ENCODE data around the gene CHID1. TPM values are rescaled to one million over a fixed set of nuclear protein-coding genes. Genes with fewer than 3 reads are reported as not detected.

The CHID1 gene
- total and polyA plus RNA-seq, 2 of the 4 experiments (the other 2 are of a cell fraction): 34.2 to 121 TPM

GRCh38 chr11:934527-934926, 23.9 kb upstream of the CHID1 start:
- H4K8ac ChIP-seq (ENCODE audit: low read depth in 2 of 2, low read length in 2 of 2): no peak overlapping the region
- dilution Hi-C loops (cut with HindIII; ENCODE audit: low sequenced_read_pairs, unreplicated experiment): no loop called here
- no TSS peak for BruUV-seq (replicated peaks)
- DNase-seq (no peak), ATAC-seq (ENCODE audit: low read depth) (no peak)
- H2AK9ac ChIP-seq (replicated peaks; ENCODE audit: low read depth, low read length, poor library complexity): no peak overlapping the region
- peaks cover 4% of the 10 kb centered on the region; the same call in 1 of the 2 replicates for H3K4me1 ChIP-seq (ENCODE audit: control insufficient read depth, insufficient read depth, low read length)
- no peaks in the 10 kb centered on the region for H3K27me3 ChIP-seq (ENCODE audit: control insufficient read depth, insufficient read depth, low read length)
- no peak overlapping the region for H2AFZ ChIP-seq (replicated peaks; ENCODE audit: low read length, poor library complexity)
- peaks cover 22 to 69% of the 10 kb centered on the region in 2 experiments for H3K79me1 ChIP-seq (ENCODE audit: low read depth in 1 of 2, low read length in 2 of 2)
- H3K18ac ChIP-seq (ENCODE audit: low read depth, low read length): no peak overlapping the region
- TF ChIP-seq RCOR1 (IDR thresholded peaks at IDR 0.05; ENCODE audit: insufficient replicate concordance, low read length): no peak
- TF ChIP-seq MAZ (IDR thresholded peaks at IDR 0.05; ENCODE audit: borderline replicate concordance, low read depth, low read length): no peak
- TF ChIP-seq RAD21 (IDR thresholded peaks at IDR 0.05; ENCODE audit: low read length): no peak
- no peak for TF ChIP-seq FOS (IDR thresholded peaks at IDR 0.05; ENCODE audit: low read depth, low read length)
- TF ChIP-seq POLR2A (IDR thresholded peaks at IDR 0.05; ENCODE audit: low read depth, low read length): no peak
- no peak for TF ChIP-seq SMC3 (IDR thresholded peaks at IDR 0.05; ENCODE audit: low read depth, low read length)
- no peak for TF ChIP-seq USF2 (IDR thresholded peaks at IDR 0.05; ENCODE audit: low read depth, low read length)
- TF ChIP-seq CHD1 (IDR thresholded peaks at IDR 0.05; ENCODE audit: low read depth, low read length): no peak
- no peak for TF ChIP-seq CTCF (conservative IDR thresholded peaks at IDR 0.05; ENCODE audit: low read depth, low read length)
- no peak for TF ChIP-seq NFE2L2 (IDR thresholded peaks at IDR 0.05; ENCODE audit: low read depth, low read length)
- H3K4me3 ChIP-seq (ENCODE audit: insufficient read depth, low read depth, low read length): no peak overlapping the region
- no peak overlapping the region for H4K5ac ChIP-seq (ENCODE audit: low read depth, low read length)
- no peak overlapping the region for H2BK20ac ChIP-seq (ENCODE audit: low read depth, low read length)
- no peak overlapping the region for H3K4ac ChIP-seq (ENCODE audit: low read depth, low read length)
- H3K4me2 ChIP-seq (ENCODE audit: low read depth, low read length): no peak overlapping the region
- no peaks in the 10 kb centered on the region for H3K36me3 ChIP-seq (ENCODE audit: control insufficient read depth, insufficient read depth, low read length)
- intact Hi-C loops (cut with micrococcal nuclease): loop anchor here (5.0 kb wide), 1 partner anchor 33 kb away; no protein-coding TSS in a partner anchor
- no peak overlapping the region for H3K27ac ChIP-seq (ENCODE audit: insufficient read depth, low read length)
- no peak overlapping the region for H2BK5ac ChIP-seq (ENCODE audit: low read depth, low read length, poor library complexity, severe bottlenecking)
- WGBS, 2 experiments (ENCODE audit: extremely low coverage in 2 of 2, insufficient read length in 1 of 2): no CpG with 5 or more reads among the region's 6 CpGs
- no peak overlapping the region for H3K14ac ChIP-seq (replicated peaks; ENCODE audit: low read depth, low read length)
- H4K20me1 ChIP-seq (ENCODE audit: insufficient read depth, low read length): peaks cover 67% of the 10 kb centered on the region
- ChIA-PET CTCF (no interaction called here), POLR2A (ENCODE audit: unreplicated experiment) (no interaction called here)
- no peak overlapping the region for H2BK15ac ChIP-seq (ENCODE audit: low read depth, low read length)
- H3K23ac ChIP-seq (ENCODE audit: low read depth, low read length): no peak overlapping the region
- H3K9me1 ChIP-seq (ENCODE audit: insufficient read depth, low read length): peaks cover 5% of the 10 kb centered on the region; the same call in 1 of the 2 replicates
- no peak overlapping the region for H4K91ac ChIP-seq (ENCODE audit: insufficient read depth, low read depth, low read length)
- H3K9ac ChIP-seq (ENCODE audit: low read depth, low read length): no peak overlapping the region
- no peak overlapping the region for H2BK120ac ChIP-seq (ENCODE audit: low read depth, low read length)
- H3K9me3 ChIP-seq (ENCODE audit: control insufficient read depth, insufficient read depth, low read length): no peaks in the 10 kb centered on the region
- in situ Hi-C loops (cut with MboI; ENCODE audit: low sequenced_read_pairs): no loop called here
- no peak overlapping the region for H3K56ac ChIP-seq (ENCODE audit: extremely low read depth, insufficient read depth, low read length)
- no peak overlapping the region for H2AK5ac ChIP-seq (ENCODE audit: low read depth, low read length)
